ENCODE results near the gene EHBP1.
"Not testable (repeated sequence)": the region's sequence is repeated elsewhere in the genome, so short reads cannot be mapped to it uniquely, and the experiment has no call there.

The EHBP1 gene

DNA sequence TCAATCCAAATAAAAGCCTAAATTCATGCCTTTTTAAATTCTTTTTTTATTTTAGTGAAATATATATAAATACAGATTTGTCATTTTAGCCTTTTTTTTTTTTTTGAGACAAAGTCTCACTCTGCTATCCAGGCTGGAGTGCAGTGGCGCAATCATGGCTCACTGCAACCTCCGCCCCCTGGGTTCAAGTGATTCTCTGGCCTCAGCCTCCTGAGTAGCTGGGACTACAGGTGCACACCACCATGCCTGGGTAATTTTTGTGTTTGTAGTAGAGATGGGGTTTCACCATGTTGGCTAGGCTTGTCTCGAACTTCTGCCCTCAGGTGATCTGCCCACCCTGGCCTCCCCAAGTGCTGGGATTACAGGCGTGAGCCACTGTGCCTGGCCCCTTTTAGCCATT is 368.9 kb downstream of the EHBP1 start:
- DNase-seq (ENCODE audit: low read depth), result not testable (repeated sequence)

DNA sequence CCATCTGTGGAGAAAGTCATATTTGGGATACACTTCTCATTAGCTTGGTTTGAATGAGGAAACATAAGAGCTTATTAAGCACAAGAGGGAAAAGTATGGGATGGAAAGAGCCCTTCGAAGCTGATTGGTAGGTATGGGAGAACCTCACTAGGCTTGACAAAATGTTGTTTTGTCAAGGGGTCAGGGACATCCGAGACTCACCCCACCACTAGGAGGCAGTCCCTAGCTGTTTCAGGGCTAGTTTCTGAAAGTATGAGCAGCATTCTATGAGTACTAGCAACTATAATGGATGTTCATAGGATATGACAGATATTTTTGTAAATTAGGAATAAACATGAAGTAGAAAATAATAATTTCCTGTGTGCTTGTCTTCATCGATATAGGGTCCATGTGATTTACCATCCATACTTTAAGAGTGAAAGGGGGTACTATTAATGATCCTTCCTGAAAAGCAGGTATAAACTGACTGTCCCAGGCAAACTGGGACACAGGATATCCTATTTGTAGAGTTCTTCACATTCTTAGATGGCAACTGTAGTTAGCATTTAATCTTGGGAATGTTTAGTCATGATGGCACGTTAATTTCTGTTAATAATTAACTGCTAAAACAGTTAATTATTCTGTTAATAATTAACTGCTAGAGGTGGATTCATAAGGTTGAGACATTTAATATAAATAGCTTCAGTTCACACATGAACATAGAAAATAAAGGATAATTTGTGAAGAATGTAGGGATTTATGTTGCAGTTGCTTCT is 373.5 kb downstream of the EHBP1 start:
- no peak for DNase-seq (ENCODE audit: low read depth)

DNA sequence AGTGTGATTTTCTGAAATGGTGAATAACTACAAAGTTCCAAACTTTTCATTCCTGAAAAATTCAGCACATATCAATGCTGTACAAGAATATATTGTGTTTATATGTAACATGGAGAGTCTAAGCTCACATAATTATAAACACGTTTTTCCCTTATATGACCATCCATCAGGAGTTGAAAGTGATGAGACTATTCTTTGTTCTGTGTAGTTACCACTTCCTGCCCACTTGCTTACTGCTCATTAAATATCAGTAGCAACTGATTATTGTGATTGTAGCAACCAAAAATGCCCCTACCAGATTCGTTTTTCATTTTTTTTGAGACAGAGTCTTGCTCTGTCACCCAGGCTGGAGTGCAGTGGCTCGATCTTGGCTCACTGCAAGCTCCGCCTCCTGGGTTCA is 375.9 kb downstream of the EHBP1 start:
- no peak for DNase-seq (ENCODE audit: low read depth)

DNA sequence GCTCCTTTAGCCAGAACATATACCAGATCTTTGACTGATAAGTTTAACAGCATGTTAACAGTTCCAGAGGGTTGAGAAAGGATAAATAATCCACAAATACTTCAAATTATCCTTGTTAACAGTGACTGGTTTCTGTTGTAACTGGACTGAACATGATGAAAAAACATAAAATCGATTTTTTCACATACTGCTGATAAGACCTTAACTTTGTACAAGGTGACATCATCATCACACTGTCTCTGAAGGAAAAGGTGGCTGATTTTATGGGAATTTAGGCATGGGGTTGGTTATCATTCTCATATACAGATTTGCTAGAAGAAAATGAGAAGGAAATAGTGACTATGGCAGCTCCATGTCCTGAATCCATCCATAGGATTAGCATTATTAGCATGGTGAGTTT is 381.2 kb downstream of the EHBP1 start:
- DNase-seq (ENCODE audit: low read depth), result no peak

DNA sequence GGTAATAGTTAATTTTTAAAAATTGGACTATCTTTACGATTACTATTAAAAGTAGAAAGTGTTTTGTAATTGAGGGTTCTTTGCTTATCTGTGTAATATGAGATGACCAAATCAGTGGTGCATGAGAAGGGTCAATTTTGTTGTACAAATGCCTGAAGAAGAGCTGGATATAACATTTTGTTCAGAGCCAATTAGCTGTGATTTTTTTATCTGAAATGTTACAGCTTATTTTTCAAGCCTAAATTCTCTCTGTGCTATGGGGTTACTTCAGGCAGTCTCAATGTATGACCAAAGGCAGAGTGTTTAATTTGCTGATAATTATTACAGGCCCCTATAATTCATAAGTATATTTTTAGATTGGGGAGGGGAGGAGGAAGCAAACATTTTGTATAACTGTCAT is 386.9 kb downstream of the EHBP1 start:
- no peak for DNase-seq (ENCODE audit: low read depth)

DNA sequence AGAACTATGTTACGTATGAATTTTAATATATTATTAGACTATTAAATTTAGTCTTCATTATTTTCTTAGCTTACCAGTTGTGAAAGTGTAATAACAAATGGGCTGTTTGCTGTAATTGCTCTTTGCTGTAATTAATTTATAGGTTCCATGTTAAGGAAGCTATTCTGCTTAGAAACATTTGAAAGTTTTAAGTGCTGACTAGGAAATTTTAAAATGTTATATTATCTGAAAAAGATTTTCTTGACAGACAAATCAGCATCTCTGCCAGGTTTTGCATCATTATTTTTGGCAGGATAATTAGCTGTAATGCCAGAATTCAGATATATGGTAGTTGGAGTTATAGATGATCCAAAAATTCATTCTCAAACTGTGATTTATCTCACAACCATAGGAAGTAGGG is 387.3 kb downstream of the EHBP1 start:
- DNase-seq (ENCODE audit: low read depth), result no peak

DNA sequence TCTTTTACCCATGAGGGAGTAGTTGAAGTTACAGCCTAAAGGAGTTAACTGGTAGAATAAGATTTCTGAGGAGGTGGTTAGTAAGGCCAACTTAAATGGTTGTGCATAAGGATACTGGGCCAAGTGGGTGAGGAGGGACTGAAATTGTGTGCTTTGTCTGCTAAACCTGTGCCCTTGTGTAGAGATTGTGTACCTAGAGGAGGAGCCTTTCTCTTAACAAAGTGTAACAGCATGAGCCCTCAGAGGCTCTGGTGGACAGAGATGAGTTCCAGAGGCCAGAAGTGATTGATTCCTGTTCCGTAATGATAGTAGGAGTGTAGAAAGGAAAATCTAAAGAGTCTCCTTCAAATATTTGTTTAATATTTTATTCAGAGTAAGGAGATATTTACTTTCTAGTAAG is 388.0 kb downstream of the EHBP1 start:
- no peak for DNase-seq (ENCODE audit: low read depth)

Data from stromal cell of bone marrow (primary cell).